ENCODE measurements around the gene TAF4B. TPM values are rescaled to one million over a fixed set of nuclear protein-coding genes. Genes with fewer than 3 reads are reported as not detected.

The TAF4B gene
- total and polyA plus RNA-seq, 2 of the 8 experiments (the other 6 are each of a cell fraction or from before 2014, with no cell fraction given) = 9.3 to 19.8 TPM

- FAIRE-seq = no peak
- Histone ChIP-seq H3K18ac (ENCODE audit: extremely low read depth, low read length) (no peak overlapping the region), H3K4me3 (ENCODE audit: extremely low read depth in 1 of 4, insufficient read depth in 2 of 4, low read depth in 3 of 4, low read length in 4 of 4) (no peak overlapping the region), H2AFZ (ENCODE audit: low read length) (no peak overlapping the region), H2BK15ac (ENCODE audit: low read length) (no peak overlapping the region), H3K4ac (replicated peaks; ENCODE audit: insufficient read length, low read depth, low read length) (no peak overlapping the region), H4K8ac (ENCODE audit: extremely low read depth, insufficient read depth, low read length) (no peak overlapping the region), H2BK20ac (ENCODE audit: low read length) (no peak overlapping the region), H3K27me3 (replicated peaks in 1 of 4; ENCODE audit: control insufficient read depth in 3 of 4, extremely low read depth in 1 of 4, insufficient read depth in 3 of 4, low read length in 3 of 4) (no peaks in the 10 kb centered on the region), H2BK12ac (ENCODE audit: low read depth, low read length) (no peak overlapping the region), H3K9ac (replicated peaks in 1 of 4; ENCODE audit: extremely low read depth in 1 of 4, low read depth in 3 of 4, low read length in 3 of 4) (no peak overlapping the region), H3K36me3 (ENCODE audit: control insufficient read depth in 2 of 4, insufficient read depth in 4 of 4, low read length in 3 of 4) (peaks cover 4 to 15% (median 9%) of the 10 kb centered on the region in 4 experiments; a peak in 6 of 8 replicates), H3K27ac (ENCODE audit: low read depth, low read length) (no peak overlapping the region), H3K14ac (ENCODE audit: insufficient read length) (no peak overlapping the region), H3K23me2 (ENCODE audit: low read depth, low read length) (no peaks in the 10 kb centered on the region), H2BK120ac (replicated peaks; ENCODE audit: low read depth, low read length) (no peak overlapping the region), H2AK5ac (ENCODE audit: low read depth, low read length) (no peak overlapping the region), H3K23ac (ENCODE audit: insufficient read length) (no peak overlapping the region), H3K9me3 (ENCODE audit: insufficient read depth in 2 of 2, low read depth in 1 of 2, low read length in 1 of 2) (no peaks in the 10 kb centered on the region), H3K4me2 (ENCODE audit: insufficient read depth in 1 of 2, low read depth in 2 of 2, low read length in 2 of 2) (no peak overlapping the region), H4K91ac (replicated peaks; ENCODE audit: insufficient read length, low read length) (no peak overlapping the region), H4K5ac (ENCODE audit: insufficient read length, low read depth, low read length) (no peak overlapping the region), H3K56ac (replicated peaks; ENCODE audit: insufficient read length, low read depth, low read length) (no peak overlapping the region), H3K4me1 (replicated peaks in 1 of 4; ENCODE audit: control insufficient read depth in 3 of 4, insufficient read depth in 4 of 4, low read length in 3 of 4) (no peaks in the 10 kb centered on the region; a peak in 1 of 7 replicates), H3K79me2 (ENCODE audit: control insufficient read depth in 1 of 2, insufficient read depth in 2 of 2, low read length in 2 of 2) (peaks cover 0 to 5% of the 10 kb centered on the region in 2 experiments; a peak in 1 of 4 replicates), H4K20me1 (replicated peaks in 1 of 2; ENCODE audit: control insufficient read depth in 1 of 2, insufficient read depth in 2 of 2, low read length in 2 of 2) (no peaks in the 10 kb centered on the region), H3K79me1 (ENCODE audit: low read depth, low read length) (no peaks in the 10 kb centered on the region), H2BK5ac (ENCODE audit: low read depth, low read length) (no peak overlapping the region)
- CTCF ChIA-PET (ENCODE audit: partially characterized antibody) = interaction anchor here (1.0 kb wide), 1 partner anchor 12 kb away, joined by 3 read pairs; no protein-coding TSS in a partner anchor
- WGBS, 2 experiments (ENCODE audit: extremely low coverage in 1 of 2, insufficient coverage in 1 of 2, insufficient read length in 1 of 2, insufficient replicate concordance in 2 of 2, low coverage in 1 of 2, low lambda C conversion rate in 2 of 2, missing lambda C conversion rate in 1 of 2) = 84% methylated on average over 3 of the region's 3 CpGs; no CpG with 5 or more reads in 1 of the 2 experiments
- no peak for DNase-seq (ENCODE audit: low read depth in 1 of 2, low spot score in 2 of 2)
- POLR2A ChIA-PET (ENCODE audit: partially characterized antibody) = no interaction called here
- TF ChIP-seq EGR1 (IDR thresholded peaks at IDR 0.05; ENCODE audit: borderline replicate concordance, low read depth, low read length) (no peak), CEBPB (IDR thresholded peaks at IDR 0.05; ENCODE audit: low read depth, low read length) (no peak), CBX8 (IDR thresholded peaks at IDR 0.05; ENCODE audit: borderline replicate concordance, low read depth, low read length) (no peak), SIN3A (conservative IDR thresholded peaks at IDR 0.05 in 1 of 2, IDR thresholded peaks at IDR 0.05 in 1 of 2; ENCODE audit: low read depth in 1 of 2, low read length in 2 of 2) (no peak), RBBP5 (IDR thresholded peaks at IDR 0.05; ENCODE audit: borderline replicate concordance, low read depth, low read length) (no peak), SP4 (IDR thresholded peaks at IDR 0.05; ENCODE audit: low read length) (no peak), MAFK (IDR thresholded peaks at IDR 0.05; ENCODE audit: low read depth, low read length) (no peak), ATF2 (IDR thresholded peaks at IDR 0.05; ENCODE audit: low read length) (no peak), POLR2AphosphoS5 (IDR thresholded peaks at IDR 0.05; ENCODE audit: low read depth, low read length) (no peak), CBX5 (IDR thresholded peaks at IDR 0.05; ENCODE audit: low read depth, low read length) (no peak), SP2 (IDR thresholded peaks at IDR 0.05; ENCODE audit: low read length) (no peak), NRF1 (IDR thresholded peaks at IDR 0.05; ENCODE audit: low read depth, low read length) (no peak), SIX5 (IDR thresholded peaks at IDR 0.05; ENCODE audit: low read depth, low read length) (no peak), TBP (IDR thresholded peaks at IDR 0.05; ENCODE audit: low read depth, low read length) (no peak)
Measured at GRCh38 chr18:26290385-26290784, 64.1 kb downstream of the TAF4B start.
